Endothelial cell of umbilical vein (primary cell): ENCODE results near the gene PER1. TPM values are rescaled to one million over a fixed set of nuclear protein-coding genes. Genes with fewer than 3 reads are reported as not detected.

Source experiments
- BruUV-seq: library from RNA; stranded (reverse); fragments of 400-500 nt; replicated peaks from 2 replicates; lab custom pipeline; 2021; lab: Mats Ljungman, UMichigan
- CTCF ChIA-PET: fragments of 300-600, 350-600 bp; sonication (Branson Sonifier 250); formaldehyde crosslinking; loops from one replicate; lab custom pipeline; 2021; ENCODE audit warnings: antibody characterized with exemption, inconsistent platforms; lab: Charles Lee
- POLR2A ChIA-PET: fragments of 300-600, 350-600 bp; sonication (Branson Sonifier 250); formaldehyde crosslinking; loops from one replicate; lab custom pipeline; 2021; ENCODE audit warnings: antibody characterized with exemption, inconsistent platforms; lab: Charles Lee
- DNase-seq: peaks from one replicate; pipeline ENCODE4 v3.0.0-alpha.2; 2011; ENCODE audit warnings: low read depth, low spot score
- FAIRE-seq: peaks from 2 replicates; lab custom pipeline; 2011; peaks lifted over from hg19 to GRCh38; lab: Jason Lieb, UNC
- H2AFZ ChIP-seq: 2 replicates; pipeline ENCODE4 v1.6.0; 2012; ENCODE audit warnings: low read depth, low read length, control low read depth, inconsistent platforms
- H3K27ac ChIP-seq: 2 replicates; pipeline ENCODE4 v1.5.1; 2011; ENCODE audit warnings: low read depth, mild to moderate bottlenecking, control low read depth, low read length, moderate library complexity; ENCODE audit not compliant: insufficient read depth
- H3K27me3 ChIP-seq, 2 experiments: 2 replicates each; pipeline versions ENCODE4 v1.6.0 to v1.6.1; 2011; ENCODE audit warnings: low read length in 2 of 2, mixed read lengths in 1 of 2; ENCODE audit not compliant: control insufficient read depth in 2 of 2, insufficient read depth in 2 of 2
- H3K36me3 ChIP-seq, 2 experiments: 2 replicates in 1 of 2; 3 replicates in 1 of 2; pipeline ENCODE4 v1.5.1; 2011; ENCODE audit warnings: low read length in 2 of 2, mild to moderate bottlenecking in 1 of 2, moderate library complexity in 1 of 2; ENCODE audit not compliant: control insufficient read depth in 2 of 2, insufficient read depth in 2 of 2; ENCODE audit errors: extremely low read depth in 1 of 2
- H3K4me1 ChIP-seq: 3 replicates; pipeline ENCODE4 v1.5.1; 2011; ENCODE audit warnings: mild to moderate bottlenecking, low read length; ENCODE audit not compliant: control insufficient read depth, insufficient read depth; ENCODE audit errors: extremely low read depth
- H3K4me2 ChIP-seq: 2 replicates; pipeline ENCODE4 v1.6.1; 2011; ENCODE audit warnings: low read length, control low read depth, mixed read lengths; ENCODE audit not compliant: insufficient read depth
- H3K4me3 ChIP-seq, 3 experiments: fragments of 200-600 bp in 1 of 3; sonication (generic), shearing (Covaris generic) in 1 of 3; replicated peaks in 1 of 3; 2 replicates each; pipeline ENCODE4 v1.5.1; 2011 to 2016; ENCODE audit warnings: control low read depth in 3 of 3, low read length in 3 of 3, mild to moderate bottlenecking in 2 of 3, inconsistent platforms in 1 of 3, low read depth in 1 of 3, moderate library complexity in 1 of 3; ENCODE audit not compliant: insufficient read depth in 1 of 3
- H3K79me2 ChIP-seq: 2 replicates; pipeline ENCODE4 v1.6.0; 2012; ENCODE audit warnings: low read length, inconsistent platforms; ENCODE audit not compliant: control insufficient read depth, insufficient read depth
- H3K9ac ChIP-seq: replicated peaks from 2 replicates; pipeline ENCODE3; 2011; ENCODE audit warnings: low read length, control low read depth; ENCODE audit not compliant: insufficient read depth; ENCODE audit errors: extremely low read depth
- H3K9me1 ChIP-seq: replicated peaks from 3 replicates; pipeline ENCODE4 v1.6.0; 2011; ENCODE audit warnings: mild to moderate bottlenecking, low read length; ENCODE audit not compliant: control insufficient read depth, insufficient read depth; ENCODE audit errors: extremely low read depth
- H3K9me3 ChIP-seq: replicated peaks from 2 replicates; pipeline ENCODE4 v1.5.1; 2012; ENCODE audit warnings: low read length, inconsistent platforms; ENCODE audit not compliant: control insufficient read depth, insufficient read depth
- H4K20me1 ChIP-seq: replicated peaks from 2 replicates; pipeline ENCODE3; 2011; ENCODE audit warnings: mild to moderate bottlenecking, low read length; ENCODE audit not compliant: control insufficient read depth, insufficient read depth; ENCODE audit errors: extremely low read depth
- CTCF ChIP-seq, 2 donors: IDR thresholded peaks; 1 replicate in 1 of 2; 2 replicates in 1 of 2; pipeline ENCODE4 v1.5.1; 2011; ENCODE audit warnings: low read length in 2 of 2, mild to moderate bottlenecking in 2 of 2, moderate library complexity in 2 of 2, control low read depth in 1 of 2, inconsistent platforms in 1 of 2, low read depth in 1 of 2; ENCODE audit not compliant: insufficient read depth in 1 of 2; ENCODE audit errors: extremely low read depth in 1 of 2
- GATA2 ChIP-seq: IDR thresholded peaks from 2 replicates; pipeline ENCODE4 v1.7.0; 2011; ENCODE audit warnings: low read depth, mild to moderate bottlenecking, moderate library complexity, mixed read lengths, low read length; ENCODE audit not compliant: insufficient read length, insufficient read depth
- MYC ChIP-seq: IDR thresholded peaks from one replicate; pipeline ENCODE4 v1.6.1; 2011; ENCODE audit warnings: mild to moderate bottlenecking, low read depth, low read length
- dilution Hi-C: fragments of 300-500 bp; cut with MboI; formaldehyde crosslinking; loops from one replicate; pipeline ENCODE4 v1.15.0; 2019; ENCODE audit warnings: low sequenced_read_pairs; ENCODE audit not compliant: extremely low pct_ligation_motif_present
- intact Hi-C: fragments of 100-400 bp; cut with micrococcal nuclease; formaldehyde crosslinking; loops from one replicate; pipeline ENCODE4 v1.10.0; 2022
- polyA plus RNA-seq, 4 experiments: library from polyadenylated mRNA; depleted of rRNA in 3 of 4; stranded (reverse) in 3 of 4; unstranded in 1 of 4; fragments of >200 nt; gene quantifications; 2 replicates each; pipeline versions ENCODE4 v1.2.1 to v1.2.3, GENCODE V29; 2011 to 2012; ENCODE audit warnings: missing spikeins in 1 of 4
- total RNA-seq: library from RNA; stranded (reverse); gene quantifications from 2 replicates; pipeline ENCODE4 v1.2.3, GENCODE V29; 2021
- TF ChIP-seq, protein P1 (sequence below): IDR thresholded peaks from 2 replicates; pipeline ENCODE4 v1.6.1; 2011; ENCODE audit not compliant: insufficient read depth, insufficient read length

The PER1 gene
- total and polyA plus RNA-seq, 2 donors (not counting 3 experiments of a cell fraction or from before 2014, with no cell fraction given), result 12.1 to 32.1 TPM

- intact Hi-C loops, result no loop called here
- Histone ChIP-seq H3K27ac (no peak overlapping the region), H3K9me1 (no peaks in the 10 kb centered on the region), H3K79me2 (no peaks in the 10 kb centered on the region), H3K9me3 (no peaks in the 10 kb centered on the region), H3K4me2 (no peak overlapping the region), H4K20me1 (no peaks in the 10 kb centered on the region), H2AFZ (no peak overlapping the region), H3K9ac (no peak overlapping the region), H3K27me3 (no peaks in the 10 kb centered on the region), H3K4me3 (no peak overlapping the region), H3K36me3 (peaks cover 2 to 67% of the 10 kb centered on the region in 2 experiments), H3K4me1 (peaks cover 5% of the 10 kb centered on the region)
- TF ChIP-seq GATA2 (no peak), MYC (no peak), CTCF (IDR thresholded peaks at IDR 0.05; ENCODE audit: extremely low read depth in 1 of 2, insufficient read depth in 1 of 2, low read depth in 1 of 2, low read length in 2 of 2) (no peak)
- TF ChIP-seq, protein P1, sequence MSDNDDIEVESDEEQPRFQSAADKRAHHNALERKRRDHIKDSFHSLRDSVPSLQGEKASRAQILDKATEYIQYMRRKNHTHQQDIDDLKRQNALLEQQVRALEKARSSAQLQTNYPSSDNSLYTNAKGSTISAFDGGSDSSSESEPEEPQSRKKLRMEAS, result no peak
- ChIA-PET CTCF (interaction anchor here (0.6 kb wide), 1 partner anchor 564 kb away, joined by 3 read pairs; the partner anchor contains the start of gene CD68), POLR2A (interaction anchor here (1.2 kb wide), 1 partner anchor 8 kb away, joined by 4 read pairs; the partner anchor contains the start of gene PER1)
- DNase-seq, result no peak
- no TSS peak for BruUV-seq
- dilution Hi-C loops, result no loop called here
- FAIRE-seq, result no peak
Measured at GRCh38 chr17:8143581-8144400, 8.4 kb downstream of the PER1 start.
